GM19240 (cell line): Measurements from ENCODE around the gene AGRN.
A peak's percentile ranks its signal among the peaks of the same experiment; 100 is the strongest.
"Not testable (repeated sequence)": the region's sequence is repeated elsewhere in the genome, so short reads cannot be mapped to it uniquely, and the experiment has no call there.

ENCODE experiments used
- DNase-seq: peaks from one replicate; pipeline ENCODE4 v3.0.0; 2011; ENCODE audit warnings: low spot score; ENCODE audit not compliant: insufficient read length

Gene AGRN

DNA sequence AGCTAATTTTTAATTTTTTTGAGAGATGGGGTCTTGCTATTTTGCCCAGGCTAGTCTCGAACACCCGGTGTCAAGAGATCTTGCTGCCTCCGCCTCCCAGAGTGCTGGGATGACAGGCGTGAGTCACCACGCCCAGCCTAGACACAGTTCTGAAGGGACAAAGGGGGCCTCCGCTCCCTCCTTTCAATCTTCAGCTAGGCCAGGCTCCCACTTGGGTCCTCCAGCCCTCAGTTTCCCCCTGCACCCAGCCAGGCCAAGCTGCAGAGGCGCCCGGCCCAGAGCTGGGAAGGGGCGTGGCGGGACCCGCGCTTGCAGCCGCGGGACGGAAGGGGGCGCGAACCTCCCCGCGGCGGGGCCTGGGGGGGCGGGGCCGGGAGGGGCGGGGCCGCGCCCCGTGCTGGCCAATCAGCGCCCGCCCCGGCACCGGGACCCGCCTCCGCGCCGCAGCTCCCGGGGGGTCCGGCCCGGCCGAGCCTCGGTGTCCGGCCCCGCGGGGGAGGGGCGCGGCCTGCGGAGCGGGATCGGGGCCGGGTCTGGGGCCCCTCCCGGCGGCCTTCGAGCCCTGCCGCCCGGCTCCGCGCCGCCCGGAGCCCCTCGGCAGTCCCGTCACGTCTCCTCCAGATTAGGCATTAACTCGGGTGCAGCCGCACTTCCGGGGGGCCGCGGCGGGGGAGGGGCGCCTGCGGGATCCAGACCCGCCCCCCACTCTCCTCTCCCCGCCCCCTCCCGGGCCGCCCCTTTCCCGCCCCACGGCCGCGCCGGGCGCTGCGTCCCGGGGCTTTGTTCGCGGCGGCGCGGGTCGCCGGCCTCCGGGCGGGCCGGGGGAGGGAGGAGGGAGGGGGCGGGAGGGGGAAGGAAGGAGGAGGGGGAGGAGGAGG, 559 bp upstream of the AGRN start:
- DNase-seq: peak; percentile 73

GRCh38 chr1:1020415-1021009, 592 bp downstream of the AGRN start:
- no peak for DNase-seq

- DNase-seq: no peak
These were observed 1.3 kb downstream of the AGRN start for GRCh38 chr1:1021010-1021919.

- no peak for DNase-seq
These were observed 2.0 kb downstream of the AGRN start for GRCh38 chr1:1021920-1022259.

GRCh38 chr1:1022302-1023009, 2.5 kb downstream of the AGRN start:
- DNase-seq: no peak

DNA sequence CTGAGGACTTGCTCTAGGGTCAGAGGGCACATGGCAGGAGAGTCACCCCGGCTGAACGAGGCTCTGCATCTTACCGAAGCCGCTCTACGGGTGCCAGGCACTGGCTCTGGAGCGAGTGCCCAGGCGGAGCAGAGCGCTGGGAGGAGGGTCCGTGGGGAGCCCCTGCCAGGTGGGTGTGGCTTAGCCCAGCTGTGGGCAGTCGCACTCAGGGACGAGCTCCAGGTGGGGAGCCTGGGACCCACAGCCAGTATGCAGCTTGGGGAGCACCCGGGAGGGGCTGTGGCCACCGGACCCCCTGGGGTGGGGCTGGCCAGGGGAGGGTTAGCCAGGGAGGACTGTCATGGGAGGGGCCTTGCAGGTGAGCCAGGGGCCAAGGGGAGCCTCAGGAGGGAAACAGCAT, 3.8 kb downstream of the AGRN start:
- no peak for DNase-seq

- DNase-seq: no peak
These were observed 4.3 kb downstream of the AGRN start for GRCh38 chr1:1024149-1024770.

GRCh38 chr1:1024771-1025699, 5.1 kb downstream of the AGRN start:
- DNase-seq: no peak

- DNase-seq: no peak
These were observed 5.8 kb downstream of the AGRN start for GRCh38 chr1:1025730-1026129.

DNA sequence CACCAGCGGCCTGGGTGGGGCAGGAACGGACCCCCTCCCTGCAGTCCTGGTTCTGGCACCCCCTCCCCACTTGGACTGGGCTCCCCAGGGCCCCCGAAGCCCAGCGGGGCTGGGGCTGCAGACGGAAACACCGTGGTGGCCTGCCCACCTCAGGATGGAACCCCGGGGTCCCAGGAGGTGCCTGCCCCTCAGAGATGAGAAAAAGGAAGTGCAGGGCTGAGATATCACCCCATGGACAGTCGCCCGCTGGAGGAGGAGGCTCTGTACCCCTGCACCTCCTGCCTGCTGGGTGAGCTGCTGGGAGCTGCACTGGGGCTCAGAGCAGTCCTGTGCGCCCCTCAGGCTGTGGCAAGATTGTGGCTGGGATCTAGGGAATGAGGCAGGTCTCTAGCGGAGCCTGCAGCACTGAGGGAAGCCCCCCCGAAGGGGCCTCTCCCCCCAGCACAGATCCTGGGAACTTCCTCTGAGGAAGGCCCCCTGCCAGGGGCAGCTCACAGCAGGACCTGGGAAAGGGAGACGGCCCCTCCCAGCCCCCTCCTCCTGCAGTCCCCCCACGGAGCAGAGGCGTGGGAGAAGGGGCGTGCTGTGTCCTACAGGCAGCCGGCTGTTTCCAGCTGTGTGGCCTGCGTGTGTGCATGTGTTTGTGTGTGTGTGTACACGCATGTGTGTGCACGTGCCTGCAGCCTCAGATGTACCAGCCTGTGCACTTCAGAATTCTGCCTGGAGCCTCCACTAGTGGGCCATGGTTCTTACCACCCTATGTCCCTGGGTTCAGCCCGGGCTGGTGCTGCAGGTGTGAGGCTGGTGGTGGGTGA, 6.9 kb downstream of the AGRN start:
- no peak for DNase-seq

- no peak for DNase-seq
These were observed 7.9 kb downstream of the AGRN start for GRCh38 chr1:1027791-1028190.

- not testable (repeated sequence) for DNase-seq
These were observed 11.1 kb downstream of the AGRN start for GRCh38 chr1:1030867-1031658.

DNA sequence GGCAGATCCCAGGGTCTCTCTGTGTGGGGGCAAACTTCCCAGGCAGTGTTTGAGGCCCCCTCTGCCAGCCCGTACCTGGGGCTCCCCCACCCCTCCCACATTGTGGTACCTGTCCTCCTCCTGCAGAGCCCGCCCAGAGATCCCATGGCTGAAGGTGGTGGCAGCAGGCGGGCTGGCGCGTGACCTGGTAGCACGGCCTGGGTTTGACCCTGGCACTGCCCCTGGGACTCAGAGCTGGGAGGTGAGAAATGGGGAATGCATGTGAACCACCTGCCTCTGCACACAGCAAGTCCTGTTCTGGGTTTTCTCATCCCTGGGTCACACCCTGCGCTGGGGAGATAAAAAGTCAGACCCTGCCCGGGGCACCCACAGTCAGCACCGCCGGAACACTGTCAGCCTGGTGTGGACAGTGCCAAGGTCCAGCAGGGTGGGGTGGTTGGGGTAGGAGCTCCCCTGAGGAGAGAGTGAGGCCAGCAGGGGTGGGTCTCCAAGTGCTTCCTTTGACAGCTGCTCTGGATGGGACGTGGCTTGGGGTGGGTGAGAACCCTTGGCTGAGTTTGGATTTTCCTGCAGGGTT, 11.8 kb downstream of the AGRN start:
- no peak for DNase-seq

GRCh38 chr1:1032424-1032823, 12.5 kb downstream of the AGRN start:
- no peak for DNase-seq

DNA sequence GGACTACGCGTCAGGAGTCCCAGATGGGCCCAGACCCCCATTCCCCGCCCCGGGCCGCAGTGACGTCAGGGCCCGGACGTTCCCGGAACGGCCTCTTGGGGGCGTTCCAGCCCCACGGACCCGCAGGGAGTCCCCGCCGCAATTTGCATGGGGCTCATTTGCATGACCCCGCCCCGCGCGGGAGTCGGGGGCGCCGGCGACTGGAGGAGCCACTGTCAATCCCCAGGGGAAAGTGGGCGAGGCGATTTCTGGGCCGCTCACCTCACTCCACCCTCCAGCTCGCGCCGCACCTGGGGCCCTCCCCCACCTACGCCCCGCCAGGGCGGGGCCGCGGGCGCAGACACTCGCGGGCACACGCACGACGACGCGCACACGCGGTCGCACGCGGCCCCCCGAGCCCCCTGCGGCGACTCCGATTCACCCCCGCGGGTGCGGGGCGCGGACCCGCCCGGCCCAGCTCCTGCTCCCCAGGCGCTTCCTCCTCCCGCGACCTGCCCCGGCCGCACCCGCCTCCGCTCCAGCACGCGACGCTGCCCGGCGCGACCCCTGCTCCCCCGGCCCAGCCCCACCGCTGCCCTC, 13.2 kb downstream of the AGRN start:
- DNase-seq: peak; percentile 97

DNA sequence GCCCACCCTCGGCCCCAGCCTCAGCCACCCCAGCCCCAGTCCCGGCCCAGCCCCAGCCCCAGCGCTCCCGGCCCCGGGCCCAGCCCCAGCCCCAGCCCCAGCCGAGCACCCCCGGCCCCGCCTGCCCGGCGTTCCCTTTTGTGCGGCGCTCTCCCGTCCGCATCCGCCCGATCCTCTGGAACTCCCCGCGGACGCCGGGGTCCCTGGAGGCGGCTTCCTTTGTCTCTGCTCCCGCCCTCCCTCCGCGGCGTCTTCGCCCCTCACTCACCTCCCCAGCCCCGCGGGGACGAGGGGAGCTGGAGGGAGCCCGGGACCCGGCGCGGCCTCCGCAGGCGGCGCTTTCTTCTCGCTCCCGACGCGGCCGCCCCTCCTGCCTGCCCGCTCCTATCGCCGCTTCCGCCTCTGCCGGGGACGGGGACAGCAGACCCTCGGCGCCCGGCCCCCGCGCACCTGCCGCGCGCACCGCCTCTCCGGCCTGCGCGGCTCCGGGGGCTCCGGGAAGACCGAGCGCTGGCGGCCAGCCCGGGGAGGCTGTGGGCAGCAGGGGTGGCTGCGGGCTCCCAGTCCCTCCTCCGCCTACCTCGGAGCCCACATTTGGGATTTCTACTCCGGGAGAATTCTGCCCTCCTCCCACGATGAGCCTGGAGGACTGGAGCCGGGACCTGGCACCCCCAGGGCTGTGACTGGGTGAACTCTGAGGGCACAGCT, 14.0 kb downstream of the AGRN start:
- no peak for DNase-seq

DNA sequence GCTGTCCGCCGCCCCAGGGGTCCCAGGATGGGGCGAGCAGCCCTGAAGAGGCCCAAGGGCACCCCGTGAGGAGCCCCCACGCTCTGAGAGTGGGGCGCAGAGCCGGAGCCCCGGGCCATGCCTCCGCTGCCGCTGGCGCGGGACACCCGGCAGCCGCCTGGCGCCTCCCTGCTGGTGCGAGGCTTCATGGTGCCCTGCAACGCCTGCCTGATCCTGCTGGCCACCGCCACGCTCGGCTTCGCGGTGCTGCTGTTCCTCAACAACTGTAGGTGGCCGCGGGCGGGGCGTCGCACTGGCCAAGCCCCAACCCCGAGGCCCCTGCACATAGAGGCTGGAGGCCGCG, 14.5 kb downstream of the AGRN start:
- DNase-seq: no peak
